Myocyte (in vitro differentiated cells): ENCODE data around the gene CSRP2. TPM values are rescaled to one million over a fixed set of nuclear protein-coding genes. Genes with fewer than 3 reads are reported as not detected.

Source experiments
- DNase-seq: peaks from one replicate; pipeline ENCODE4 v3.0.0-alpha.2; 2012; ENCODE audit warnings: low read depth
- total RNA-seq: library from RNA; depleted of rRNA; stranded (reverse); fragments of >200 nt; gene quantifications from 2 replicates; pipeline ENCODE4 v1.2.3, GENCODE V29; 2014

CSRP2 gene
- total RNA-seq, 1 donor from 2014 or later: 40.2 TPM

GRCh38 chr12:76863837-76864236 lies 15.0 kb downstream of the CSRP2 start:
- peak; percentile 62 for DNase-seq

DNA sequence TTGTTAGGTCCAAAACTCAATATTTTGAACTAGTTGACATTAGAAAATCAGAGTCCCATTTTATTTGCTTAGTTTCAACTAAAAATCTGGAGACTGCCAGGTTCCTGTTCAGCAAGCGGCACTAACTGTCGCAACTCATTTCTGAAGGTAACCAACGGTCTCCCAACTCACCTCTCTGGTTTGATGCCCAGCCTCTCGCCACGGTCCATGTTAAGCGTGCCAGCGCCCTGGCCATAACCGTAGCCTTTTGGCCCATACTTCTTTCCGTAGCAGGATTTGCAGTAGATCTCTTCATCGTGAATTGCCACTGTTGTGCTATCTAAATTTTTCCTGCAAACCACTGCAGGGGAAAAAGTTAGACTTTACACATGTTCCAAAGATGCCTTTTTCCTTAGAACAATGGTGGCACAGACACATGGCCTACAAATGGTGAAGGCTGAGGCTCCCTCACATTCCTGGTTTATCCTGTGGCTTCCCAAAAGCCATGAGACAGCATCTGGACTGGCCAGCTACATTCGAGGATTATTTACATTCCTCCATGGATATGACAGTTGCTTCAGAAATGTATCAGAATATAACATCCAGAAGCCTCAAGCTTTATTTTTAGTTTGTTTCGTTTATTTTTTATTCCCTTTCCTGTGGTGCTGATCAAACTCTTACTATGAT lies 15.7 kb downstream of the CSRP2 start:
- peak; percentile 93 for DNase-seq

- no peak for DNase-seq
Measured at GRCh38 chr12:76860256-76860655, 18.6 kb downstream of the CSRP2 start.

DNA sequence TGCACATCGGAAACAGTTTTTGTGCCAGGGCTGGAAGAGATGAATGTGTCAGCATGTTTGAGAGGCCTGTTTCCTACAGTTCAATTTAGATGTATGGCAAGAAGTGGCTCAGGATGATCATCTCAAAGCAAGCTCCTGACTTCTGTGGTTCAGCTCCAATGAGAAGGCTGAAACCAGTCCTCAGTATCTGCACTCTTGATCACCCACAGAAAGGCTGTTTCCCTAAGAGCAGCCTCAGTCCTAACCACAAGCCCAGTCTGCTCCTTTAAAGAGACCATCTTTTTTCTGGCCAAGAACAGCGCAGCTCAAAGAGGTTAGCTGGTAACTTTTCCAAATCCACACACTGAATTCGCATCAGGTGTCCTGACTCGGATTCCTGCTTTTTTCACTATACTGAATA lies 19.2 kb downstream of the CSRP2 start:
- DNase-seq: peak; percentile 30

- DNase-seq: no peak
Measured at GRCh38 chr12:76856018-76856644, 22.7 kb downstream of the CSRP2 start.

DNA sequence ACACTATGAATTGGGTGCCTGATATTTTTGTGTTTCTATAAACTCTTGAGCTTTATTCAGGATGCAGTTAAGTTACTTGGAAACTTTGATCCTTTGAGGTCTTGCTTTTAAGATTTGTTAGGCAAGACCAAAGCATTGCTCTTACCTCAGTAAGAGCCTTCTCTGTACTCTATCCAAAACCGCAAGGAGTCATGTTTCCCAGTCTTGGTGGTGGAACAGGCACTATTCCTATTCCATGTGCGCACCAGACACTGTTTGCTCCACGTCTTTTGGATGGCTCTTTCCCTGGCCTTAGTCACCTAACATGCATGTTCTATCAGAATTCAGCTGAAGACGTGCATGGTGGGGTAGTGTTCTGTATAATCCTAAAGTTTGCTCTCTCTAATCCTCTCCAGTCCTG lies 23.5 kb downstream of the CSRP2 start:
- DNase-seq: no peak

- no peak for DNase-seq
Measured at GRCh38 chr12:76852106-76852505, 26.7 kb downstream of the CSRP2 start.

- DNase-seq: no peak
Measured at GRCh38 chr12:76848132-76848531, 30.7 kb downstream of the CSRP2 start.

GRCh38 chr12:76847260-76847659 lies 31.6 kb downstream of the CSRP2 start:
- no peak for DNase-seq

DNA sequence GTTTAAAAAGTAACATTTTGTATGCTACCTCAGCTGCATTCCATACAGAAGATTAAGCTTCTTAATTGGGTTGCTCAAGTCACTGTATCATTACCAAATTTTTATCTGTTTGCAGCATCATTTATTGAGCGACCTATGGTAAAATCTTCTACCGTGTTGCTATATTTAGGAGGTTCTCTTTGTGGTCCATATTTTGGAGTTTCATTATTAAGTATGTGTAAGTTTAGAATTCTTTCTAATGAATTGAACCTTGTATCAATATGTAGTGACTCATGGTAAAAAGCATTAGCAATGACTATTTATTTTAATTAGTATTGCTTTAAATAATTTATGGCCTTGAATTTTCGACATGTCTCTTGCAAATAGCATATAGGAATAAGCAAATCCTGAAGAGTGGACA lies 42.2 kb downstream of the CSRP2 start:
- no peak for DNase-seq

- no peak for DNase-seq
Measured at GRCh38 chr12:76830436-76830835, 48.4 kb downstream of the CSRP2 start.

DNA sequence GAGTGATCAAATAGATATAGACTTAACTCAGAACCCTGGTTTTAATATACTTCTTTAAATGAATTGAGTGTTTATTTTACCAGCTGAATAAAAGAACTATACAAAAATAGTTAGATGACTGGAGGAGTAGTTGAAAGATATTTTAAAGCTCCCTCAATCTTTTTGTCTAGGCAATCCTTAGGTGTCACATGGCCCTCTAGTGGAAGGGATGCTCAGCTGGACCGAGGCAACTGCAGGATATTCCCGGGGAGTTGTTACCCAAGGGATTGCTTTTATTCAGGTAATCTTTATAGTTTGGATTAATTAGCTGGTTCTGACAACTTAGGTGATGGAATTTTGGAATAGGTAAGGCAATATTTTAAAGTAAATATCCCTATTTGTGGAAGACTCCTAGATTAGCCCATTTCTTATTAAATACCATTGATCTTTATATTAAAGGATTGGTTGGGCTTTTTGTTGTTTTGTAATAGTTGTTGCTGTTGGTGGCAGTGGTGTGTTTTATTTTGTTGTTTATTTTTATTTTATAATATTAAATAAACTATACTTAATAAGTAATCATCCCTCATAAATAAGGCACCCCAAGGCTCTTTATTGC lies 57.8 kb downstream of the CSRP2 start:
- peak; percentile 54 for DNase-seq

GRCh38 chr12:76813972-76814371 lies 64.8 kb downstream of the CSRP2 start:
- DNase-seq: no peak

- no peak for DNase-seq
Measured at GRCh38 chr12:76813265-76813664, 65.6 kb downstream of the CSRP2 start.

- DNase-seq: no peak
Measured at GRCh38 chr12:76811976-76812375, 66.8 kb downstream of the CSRP2 start.

DNA sequence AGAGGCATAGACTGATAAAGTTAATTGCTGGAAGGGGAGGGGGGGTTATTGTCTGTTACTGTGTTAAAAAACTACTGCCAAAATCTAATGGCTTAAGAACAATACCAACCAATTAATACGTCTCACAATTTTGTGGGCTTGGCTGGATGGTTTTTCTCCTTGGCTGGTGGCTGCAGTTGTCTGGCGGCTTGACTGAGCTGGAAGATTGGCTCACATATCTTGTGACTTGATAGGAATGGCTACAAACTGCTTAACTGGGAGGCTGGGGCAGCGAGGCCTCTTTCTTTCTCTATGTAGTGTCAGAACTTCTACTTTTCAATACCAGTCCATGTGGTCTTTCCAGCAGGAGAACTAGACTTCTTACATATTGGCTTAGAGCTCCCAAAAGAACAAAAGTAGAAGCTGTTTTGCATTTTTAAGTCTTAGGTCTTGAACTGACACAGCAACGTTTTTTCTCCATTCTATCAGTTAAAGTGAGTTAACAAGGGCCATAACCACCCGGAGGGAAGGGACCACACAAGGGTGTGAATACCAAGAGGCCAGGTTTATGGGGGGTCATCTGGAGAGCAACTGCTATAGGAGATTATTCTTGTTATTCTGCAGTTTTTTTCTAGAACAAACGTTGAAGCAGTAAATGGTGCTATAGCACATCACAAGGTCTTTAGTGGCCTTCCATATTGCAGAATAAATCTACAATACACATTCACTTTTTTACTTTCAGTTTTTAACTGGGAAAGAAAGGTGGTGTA lies 68.0 kb downstream of the CSRP2 start:
- DNase-seq: peak; percentile 23

Other genes with a start within 250 kb of the CSRP2 start
- 26.7 and 35.2 TPM in 2 replicates for gene ZDHHC17, start 114.9 kb downstream of the CSRP2 start, total RNA-seq
- 3.9 and 7.3 TPM in 2 replicates for gene E2F7, start 186.6 kb upstream of the CSRP2 start, total RNA-seq